Measurements from ENCODE around the gene PLXND1.
A peak's percentile ranks its signal among the peaks of the same experiment; 100 is the strongest.
"Not testable (repeated sequence)": the region's sequence is repeated elsewhere in the genome, so short reads cannot be mapped to it uniquely, and the experiment has no call there.

Gene PLXND1, protein sequence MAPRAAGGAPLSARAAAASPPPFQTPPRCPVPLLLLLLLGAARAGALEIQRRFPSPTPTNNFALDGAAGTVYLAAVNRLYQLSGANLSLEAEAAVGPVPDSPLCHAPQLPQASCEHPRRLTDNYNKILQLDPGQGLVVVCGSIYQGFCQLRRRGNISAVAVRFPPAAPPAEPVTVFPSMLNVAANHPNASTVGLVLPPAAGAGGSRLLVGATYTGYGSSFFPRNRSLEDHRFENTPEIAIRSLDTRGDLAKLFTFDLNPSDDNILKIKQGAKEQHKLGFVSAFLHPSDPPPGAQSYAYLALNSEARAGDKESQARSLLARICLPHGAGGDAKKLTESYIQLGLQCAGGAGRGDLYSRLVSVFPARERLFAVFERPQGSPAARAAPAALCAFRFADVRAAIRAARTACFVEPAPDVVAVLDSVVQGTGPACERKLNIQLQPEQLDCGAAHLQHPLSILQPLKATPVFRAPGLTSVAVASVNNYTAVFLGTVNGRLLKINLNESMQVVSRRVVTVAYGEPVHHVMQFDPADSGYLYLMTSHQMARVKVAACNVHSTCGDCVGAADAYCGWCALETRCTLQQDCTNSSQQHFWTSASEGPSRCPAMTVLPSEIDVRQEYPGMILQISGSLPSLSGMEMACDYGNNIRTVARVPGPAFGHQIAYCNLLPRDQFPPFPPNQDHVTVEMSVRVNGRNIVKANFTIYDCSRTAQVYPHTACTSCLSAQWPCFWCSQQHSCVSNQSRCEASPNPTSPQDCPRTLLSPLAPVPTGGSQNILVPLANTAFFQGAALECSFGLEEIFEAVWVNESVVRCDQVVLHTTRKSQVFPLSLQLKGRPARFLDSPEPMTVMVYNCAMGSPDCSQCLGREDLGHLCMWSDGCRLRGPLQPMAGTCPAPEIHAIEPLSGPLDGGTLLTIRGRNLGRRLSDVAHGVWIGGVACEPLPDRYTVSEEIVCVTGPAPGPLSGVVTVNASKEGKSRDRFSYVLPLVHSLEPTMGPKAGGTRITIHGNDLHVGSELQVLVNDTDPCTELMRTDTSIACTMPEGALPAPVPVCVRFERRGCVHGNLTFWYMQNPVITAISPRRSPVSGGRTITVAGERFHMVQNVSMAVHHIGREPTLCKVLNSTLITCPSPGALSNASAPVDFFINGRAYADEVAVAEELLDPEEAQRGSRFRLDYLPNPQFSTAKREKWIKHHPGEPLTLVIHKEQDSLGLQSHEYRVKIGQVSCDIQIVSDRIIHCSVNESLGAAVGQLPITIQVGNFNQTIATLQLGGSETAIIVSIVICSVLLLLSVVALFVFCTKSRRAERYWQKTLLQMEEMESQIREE (N-terminal part only)

DNA sequence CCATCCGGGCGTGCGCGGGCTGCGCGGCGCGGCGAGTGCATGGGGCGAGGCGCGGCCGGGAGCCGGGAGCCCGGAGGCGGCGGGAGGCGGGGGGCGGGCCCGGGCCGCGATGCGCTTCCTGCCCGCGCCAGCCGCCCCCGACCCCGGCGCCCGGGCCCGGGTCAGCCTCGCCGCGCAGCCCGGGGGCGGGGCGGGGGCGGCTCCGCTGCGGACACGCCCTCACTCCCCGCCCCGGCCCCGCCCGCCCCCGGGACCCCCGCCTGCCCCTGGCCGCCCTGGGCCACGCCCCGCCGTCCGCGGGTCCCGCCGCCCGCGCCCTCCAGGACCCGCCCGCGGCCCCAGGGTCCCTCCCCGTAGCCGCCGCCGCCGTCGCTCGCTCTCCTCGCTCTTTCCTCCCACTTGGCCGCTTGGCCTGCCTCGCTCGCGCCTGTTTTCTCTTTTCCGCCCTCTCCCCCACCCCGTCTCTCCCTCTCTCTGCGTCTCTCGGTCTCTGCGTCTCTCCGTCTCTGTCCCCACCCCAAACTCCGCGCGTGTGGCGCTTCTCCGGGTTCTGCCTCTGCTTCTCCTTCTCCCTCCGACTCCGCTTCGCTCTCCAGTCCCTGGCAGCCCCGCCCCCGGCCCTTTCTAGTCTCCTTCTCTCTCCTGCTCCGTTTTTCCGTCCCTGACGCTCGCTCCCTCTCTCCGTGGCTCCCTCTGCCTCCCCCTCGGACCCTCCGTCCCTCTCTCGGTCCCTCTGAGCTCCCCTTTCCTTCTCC, at the start of gene PLXND1:
Gene PLXND1 (minus strand): TSS at position 41 of the 755 bp plus-strand sequence. CDS start 37 bp downstream, at position 4.
- Mint-ChIP-seq H3K4me3 (peak within 1 kb of the TSS; percentile 92), H3K27ac (peak within 1 kb of the TSS; percentile 92), H3K9me3 (no peaks in the 10 kb centered on the region), H3K36me3 (peaks cover 7% of the 10 kb centered on the region), H3K4me1 (peaks cover 57% of the 10 kb centered on the region)
- ATAC-seq (peak; percentile 74), DNase-seq (ENCODE audit: low spot score in 2 of 2) (peak; percentile 31 to 75)

DNA sequence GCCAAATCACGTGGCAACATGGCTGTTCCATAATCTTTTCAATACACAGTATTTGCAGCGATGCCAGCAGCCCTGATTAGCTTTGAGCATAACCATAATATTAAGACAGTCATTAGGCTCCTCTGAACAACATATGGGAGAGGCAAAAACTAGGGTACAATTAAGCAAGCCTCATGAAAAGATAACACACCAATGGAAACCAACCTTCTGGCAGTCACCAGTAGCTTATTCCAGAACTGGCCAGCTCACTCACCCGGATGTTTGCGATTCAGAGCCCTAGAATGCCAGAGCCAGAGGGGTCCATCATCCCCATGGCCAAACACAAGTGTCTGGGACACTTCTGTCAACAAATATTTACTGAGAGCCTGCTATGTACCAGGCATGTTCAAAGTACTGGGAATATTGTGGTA, 48.8 kb upstream of the PLXND1 start:
- DNase-seq (ENCODE audit: low spot score in 2 of 2) (no peak), ATAC-seq (no peak)
- Mint-ChIP-seq H3K27ac (no peak overlapping the region), H3K4me3 (no peak overlapping the region), H3K9me3 (no peaks in the 10 kb centered on the region), H3K4me1 (peaks cover 9% of the 10 kb centered on the region), H3K36me3 (peaks cover 11% of the 10 kb centered on the region)

DNA sequence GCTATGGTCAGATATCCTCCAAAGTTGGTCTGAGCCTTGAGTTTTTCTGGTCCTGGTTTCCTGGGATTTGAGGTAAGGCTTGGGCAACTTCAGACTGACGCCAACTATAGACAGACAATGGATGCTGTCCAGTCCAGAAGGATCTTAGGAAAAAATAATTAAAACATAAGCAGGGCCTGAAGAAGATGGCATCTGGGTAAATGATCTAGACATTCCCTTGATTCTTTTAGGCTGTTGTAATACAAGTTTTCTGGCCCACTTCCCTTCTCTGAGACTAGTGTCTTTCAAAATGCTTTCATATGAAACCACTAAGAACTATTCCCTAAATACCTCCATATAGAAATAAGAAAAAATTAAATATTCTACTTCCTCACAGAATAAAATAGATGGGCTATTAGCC, 47.7 kb upstream of the PLXND1 start:
- DNase-seq (ENCODE audit: low spot score in 2 of 2) = no peak
- peaks cover 13% of the 10 kb centered on the region for H3K4me1 Mint-ChIP-seq
- no peaks in the 10 kb centered on the region for H3K9me3 Mint-ChIP-seq
- no peak for ATAC-seq
- H3K27ac Mint-ChIP-seq = no peak overlapping the region
- peaks cover 11% of the 10 kb centered on the region for H3K36me3 Mint-ChIP-seq
- H3K4me3 Mint-ChIP-seq = no peak overlapping the region

DNA sequence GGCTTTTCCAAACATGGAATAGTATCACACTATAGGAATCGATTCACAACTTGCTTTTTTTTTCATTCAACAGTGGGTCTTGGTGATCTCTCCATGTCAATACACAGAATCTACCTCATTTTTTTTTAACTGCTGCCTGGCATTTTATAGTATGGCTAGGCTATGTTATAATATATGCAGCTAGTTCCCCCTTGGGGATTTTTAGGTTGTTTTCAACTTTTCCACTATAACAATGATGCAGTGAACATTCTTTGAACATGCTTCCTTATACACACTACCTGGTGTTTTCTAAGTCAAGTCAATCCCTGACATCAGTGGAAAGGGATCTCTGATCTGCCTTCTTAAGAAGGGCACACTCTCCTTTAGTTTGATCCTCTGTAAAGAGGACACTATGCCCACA, 46.5 kb upstream of the PLXND1 start:
- Mint-ChIP-seq H3K4me1 (peaks cover 8% of the 10 kb centered on the region), H3K36me3 (peaks cover 11% of the 10 kb centered on the region), H3K9me3 (no peaks in the 10 kb centered on the region), H3K4me3 (no peak overlapping the region), H3K27ac (no peak overlapping the region)
- ATAC-seq (no peak), DNase-seq (ENCODE audit: low spot score in 2 of 2) (no peak)

DNA sequence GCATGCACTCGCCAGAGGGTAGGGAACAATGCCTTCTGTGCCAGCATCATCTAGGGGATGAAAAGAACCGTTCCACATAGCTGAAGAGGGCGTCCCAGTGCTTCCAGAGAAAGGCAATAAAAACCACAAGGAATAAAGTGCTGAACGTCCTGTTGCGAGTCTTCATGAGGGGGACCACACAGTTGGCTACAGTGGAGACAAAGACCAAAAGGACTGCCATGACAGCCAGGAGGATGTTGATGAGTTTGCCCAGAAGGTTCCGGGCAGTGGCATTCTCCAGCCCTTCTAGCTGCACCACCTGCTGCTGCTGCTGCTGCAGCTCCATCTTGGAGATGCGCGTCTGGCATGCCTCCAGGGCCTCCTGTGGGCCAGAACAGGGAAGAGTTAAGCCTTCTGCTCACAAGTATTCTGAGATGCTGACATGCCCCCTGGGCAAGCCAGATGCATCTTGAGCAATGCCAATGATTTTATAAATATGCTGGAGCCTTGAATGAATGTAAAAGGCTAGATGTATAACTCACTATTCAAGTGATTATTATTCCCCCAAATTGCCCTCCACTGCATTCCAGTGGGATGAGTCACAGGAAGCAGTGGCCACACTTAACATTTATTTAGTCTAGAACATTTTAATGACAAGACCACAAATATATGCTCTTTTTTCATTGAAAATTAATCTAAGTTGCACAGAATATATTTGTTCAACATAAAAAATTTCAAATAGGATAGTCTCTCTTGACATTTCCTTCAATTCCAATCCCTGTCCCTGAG, 45.1 kb upstream of the PLXND1 start:
- Mint-ChIP-seq H3K36me3 (peaks cover 11% of the 10 kb centered on the region), H3K4me3 (no peak overlapping the region), H3K9me3 (no peaks in the 10 kb centered on the region), H3K27ac (no peak overlapping the region), H3K4me1 (peaks cover 6% of the 10 kb centered on the region)
- no peak for DNase-seq (ENCODE audit: low spot score in 2 of 2)
- ATAC-seq = no peak

DNA sequence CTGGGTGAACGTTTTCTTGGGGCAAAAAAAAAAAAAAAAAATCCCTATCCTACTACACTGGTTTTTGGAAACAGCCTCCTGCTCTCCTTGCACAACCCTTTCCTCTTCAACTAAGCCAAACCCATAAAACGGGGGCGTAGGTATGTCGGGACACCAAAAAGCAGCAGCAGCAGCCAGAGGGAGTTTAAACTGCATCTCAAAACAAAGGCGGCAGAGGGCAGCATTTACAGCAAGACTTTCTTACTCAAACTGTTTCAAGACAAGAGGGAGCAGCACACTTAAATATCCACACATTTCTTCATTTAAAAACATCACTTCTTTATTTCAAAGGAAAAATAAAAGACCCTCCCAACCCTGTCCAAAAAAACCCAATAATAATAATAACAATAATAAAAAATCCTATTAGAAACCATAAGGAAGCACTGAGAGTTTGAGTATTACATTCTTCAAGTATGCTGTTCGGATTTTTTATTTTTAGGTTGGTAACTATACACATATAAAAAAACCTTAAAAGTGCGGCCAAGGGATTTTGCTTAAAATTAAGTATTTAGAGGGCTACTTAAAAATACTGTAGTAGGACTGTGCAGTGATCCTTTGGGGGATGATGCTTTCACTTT, 43.9 kb upstream of the PLXND1 start:
- no peak overlapping the region for H3K27ac Mint-ChIP-seq
- peak; percentile 24 to 66 for DNase-seq (ENCODE audit: low spot score in 2 of 2)
- H3K36me3 Mint-ChIP-seq = peaks cover 11% of the 10 kb centered on the region
- no peak overlapping the region for H3K4me3 Mint-ChIP-seq
- ATAC-seq = peak; percentile 58
- H3K9me3 Mint-ChIP-seq = no peaks in the 10 kb centered on the region
- peaks cover 6% of the 10 kb centered on the region for H3K4me1 Mint-ChIP-seq

DNA sequence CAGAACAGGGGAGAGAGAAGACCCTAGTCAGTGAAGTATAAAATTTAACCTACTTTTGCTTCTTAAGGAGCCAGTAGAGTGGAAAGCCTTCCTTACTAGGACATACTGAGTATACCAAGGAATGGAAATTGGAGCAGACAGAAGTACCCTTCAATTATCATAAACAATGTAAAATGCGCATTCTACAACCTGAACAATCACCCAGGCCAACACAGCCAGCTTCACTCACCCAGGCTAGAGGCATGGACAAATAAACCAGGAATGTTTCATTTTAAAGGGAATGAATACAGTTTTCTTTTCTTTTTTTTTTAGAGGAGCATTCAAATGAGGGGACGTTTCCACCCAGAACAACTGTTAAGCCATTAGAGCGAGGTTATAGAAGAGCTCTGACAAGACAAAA, 41.9 kb upstream of the PLXND1 start:
- no peaks in the 10 kb centered on the region for H3K9me3 Mint-ChIP-seq
- DNase-seq (ENCODE audit: low spot score in 2 of 2) (no peak), ATAC-seq (no peak)
- H3K27ac Mint-ChIP-seq = no peak overlapping the region
- H3K4me3 Mint-ChIP-seq = no peak overlapping the region
- H3K36me3 Mint-ChIP-seq = peaks cover 11% of the 10 kb centered on the region
- H3K4me1 Mint-ChIP-seq = peaks cover 6% of the 10 kb centered on the region

DNA sequence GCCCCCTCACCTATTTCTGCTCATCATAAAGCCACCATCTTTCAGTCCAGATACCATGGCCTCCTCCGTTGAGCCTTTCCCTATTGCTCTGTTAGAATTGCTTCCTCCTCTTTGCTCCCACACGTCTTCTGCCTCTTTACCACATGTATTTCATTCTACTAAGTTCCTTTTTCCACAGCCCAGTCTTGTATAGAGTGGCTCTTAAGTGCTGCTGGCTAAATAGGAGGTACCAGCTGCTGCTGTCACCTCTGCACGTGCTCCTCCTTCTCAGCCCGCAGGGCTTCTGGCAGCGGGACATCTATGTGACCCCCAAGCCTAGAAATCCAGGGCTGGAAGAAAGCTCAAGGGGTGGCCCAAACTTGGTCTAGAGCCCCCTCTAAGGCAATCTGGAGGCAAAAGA, 38.8 kb upstream of the PLXND1 start:
- DNase-seq (ENCODE audit: low spot score in 2 of 2) = no peak
- Mint-ChIP-seq H3K4me1 (peaks cover 4% of the 10 kb centered on the region), H3K9me3 (no peaks in the 10 kb centered on the region), H3K36me3 (no peaks in the 10 kb centered on the region), H3K4me3 (no peak overlapping the region), H3K27ac (no peak overlapping the region)
- ATAC-seq = no peak

DNA sequence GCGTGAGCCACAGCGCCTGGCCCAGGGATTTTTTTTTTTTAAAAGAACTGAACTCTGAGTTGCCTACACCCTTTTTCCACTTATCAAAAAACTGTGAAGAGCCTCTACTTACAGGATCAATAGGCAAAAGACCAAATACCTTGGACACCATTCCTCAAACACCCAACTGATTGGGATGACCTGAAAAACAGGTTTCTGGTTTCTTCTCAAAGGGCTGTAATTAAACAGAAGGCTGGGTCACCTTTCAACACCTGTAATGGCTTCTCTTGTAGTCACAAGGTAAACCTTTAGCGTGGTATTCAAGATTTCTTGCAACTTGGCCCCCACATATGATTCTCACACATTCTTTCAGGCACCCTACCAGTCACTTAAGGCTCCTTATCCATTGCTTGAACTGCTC, 38.4 kb upstream of the PLXND1 start:
- ATAC-seq (no peak), DNase-seq (ENCODE audit: low spot score in 2 of 2) (no peak)
- Mint-ChIP-seq H3K36me3 (no peaks in the 10 kb centered on the region), H3K4me3 (no peak overlapping the region), H3K9me3 (no peaks in the 10 kb centered on the region), H3K4me1 (no peaks in the 10 kb centered on the region), H3K27ac (no peak overlapping the region)

DNA sequence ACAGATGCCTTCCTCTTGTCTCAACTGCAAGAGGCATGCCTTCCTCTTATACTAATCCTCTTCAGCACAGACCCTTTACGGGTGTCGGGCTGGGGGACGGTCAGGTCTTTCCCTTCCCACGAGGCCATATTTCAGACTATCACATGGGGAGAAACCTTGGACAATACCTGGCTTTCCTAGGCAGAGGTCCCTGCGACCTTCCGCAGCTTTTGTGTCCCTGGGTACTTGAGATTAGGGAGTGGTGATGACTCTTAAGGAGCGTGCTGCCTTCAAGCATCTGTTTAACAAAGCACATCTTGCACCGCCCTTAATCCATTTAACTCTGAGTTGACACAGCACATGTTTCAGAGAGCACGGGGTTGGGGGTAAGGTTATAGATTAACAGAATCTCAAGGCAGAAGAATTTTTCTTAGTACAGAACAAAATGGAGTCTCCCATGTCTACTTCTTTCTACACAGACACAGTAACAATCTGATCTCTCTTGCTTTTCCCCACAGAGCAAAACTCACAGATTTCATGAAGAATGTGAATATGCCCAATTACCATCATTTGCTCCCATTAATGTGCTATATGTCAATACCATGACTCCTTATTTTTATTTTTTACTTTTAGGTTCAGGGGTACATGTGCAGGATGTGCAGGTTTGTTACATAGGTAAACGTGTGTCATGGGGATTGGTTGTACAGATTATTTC, 35.2 kb upstream of the PLXND1 start:
- H3K27ac Mint-ChIP-seq; DNase-seq (ENCODE audit: low spot score in 2 of 2); H3K9me3 Mint-ChIP-seq; H3K4me3 Mint-ChIP-seq; H3K4me1 Mint-ChIP-seq; ATAC-seq; H3K36me3 Mint-ChIP-seq: not testable (repeated sequence)

DNA sequence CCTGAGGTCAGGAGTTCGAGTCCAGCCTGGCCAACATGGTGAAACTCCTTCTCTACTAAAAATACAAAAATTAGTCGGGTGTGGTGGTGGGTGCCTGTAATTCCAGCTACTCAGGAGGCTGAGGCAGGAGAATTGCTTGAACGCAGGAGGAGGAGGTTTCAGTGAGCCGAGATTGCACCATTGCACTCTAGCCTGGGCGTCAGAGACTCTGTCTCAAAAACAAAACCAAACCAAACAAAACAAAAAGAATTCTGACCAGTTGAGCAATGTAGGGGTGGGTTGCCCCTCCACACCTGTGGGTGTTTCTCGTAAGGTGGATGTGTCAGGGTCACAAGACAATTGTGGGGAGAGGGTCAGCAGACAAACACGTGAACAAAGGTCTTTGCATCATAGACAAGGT, 34.5 kb upstream of the PLXND1 start:
- not testable (repeated sequence) for H3K4me3 Mint-ChIP-seq; H3K27ac Mint-ChIP-seq; H3K4me1 Mint-ChIP-seq; H3K9me3 Mint-ChIP-seq; ATAC-seq; DNase-seq (ENCODE audit: low spot score in 2 of 2); H3K36me3 Mint-ChIP-seq

DNA sequence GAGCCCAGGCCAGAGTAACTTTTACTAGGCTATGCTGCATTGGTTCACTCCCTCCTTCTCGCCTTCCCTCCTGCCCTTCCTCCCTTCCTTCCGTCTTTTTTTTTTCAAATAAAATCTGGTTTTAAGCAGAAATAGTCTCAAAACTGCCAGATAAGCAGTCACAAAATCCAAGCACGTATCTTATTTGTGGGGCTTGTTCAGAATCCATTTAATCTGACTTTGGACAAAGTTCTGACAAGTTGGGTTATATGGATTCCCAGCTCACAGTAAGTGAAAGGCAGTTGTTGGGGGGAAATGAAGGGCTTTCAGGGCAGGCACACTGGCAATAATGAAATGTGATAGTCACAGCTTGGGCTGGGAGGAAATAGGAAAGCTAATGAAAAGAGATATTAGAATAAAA, 32.0 kb upstream of the PLXND1 start:
- H3K4me3 Mint-ChIP-seq = no peak overlapping the region
- no peaks in the 10 kb centered on the region for H3K9me3 Mint-ChIP-seq
- H3K27ac Mint-ChIP-seq = no peak overlapping the region
- DNase-seq (ENCODE audit: low spot score in 2 of 2) (no peak), ATAC-seq (no peak)
- H3K4me1 Mint-ChIP-seq = peaks cover 7% of the 10 kb centered on the region
- H3K36me3 Mint-ChIP-seq = no peaks in the 10 kb centered on the region

DNA sequence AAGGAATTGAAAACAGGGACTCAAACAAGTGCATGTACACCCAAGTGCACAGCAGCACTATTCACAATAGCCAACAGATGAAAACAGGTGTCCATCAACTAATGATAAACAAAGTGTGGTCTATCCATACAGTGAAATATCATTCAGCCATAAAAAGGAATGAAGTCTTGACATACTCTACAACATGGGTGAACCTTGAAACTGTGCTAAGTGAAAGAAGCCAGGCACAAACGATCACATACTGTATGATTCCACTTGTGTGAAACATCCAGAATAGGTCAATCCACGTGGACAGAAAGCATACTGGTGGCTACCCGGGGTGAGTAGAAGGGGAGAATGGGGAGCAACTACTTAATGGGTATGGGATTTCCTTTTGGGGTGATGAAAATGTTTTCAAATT, 29.6 kb upstream of the PLXND1 start:
- ATAC-seq (no peak), DNase-seq (ENCODE audit: low spot score in 2 of 2) (no peak)
- no peak overlapping the region for H3K27ac Mint-ChIP-seq
- no peak overlapping the region for H3K4me3 Mint-ChIP-seq
- peaks cover 9% of the 10 kb centered on the region for H3K4me1 Mint-ChIP-seq
- no peaks in the 10 kb centered on the region for H3K9me3 Mint-ChIP-seq
- no peaks in the 10 kb centered on the region for H3K36me3 Mint-ChIP-seq
